HG03558 (cell line): ENCODE results near the gene PTPRT.

Source experiments
- ATAC-seq: cut with Tn5 transposase; IDR thresholded peaks from one replicate; pipeline ENCODE4 v1.9.1; 2021; ENCODE audit warnings: moderate number of reproducible peaks; ENCODE audit not compliant: unreplicated experiment; ENCODE audit errors: extremely low read depth

PTPRT gene

GRCh38 chr20:43137160-43137559 lies 52.5 kb downstream of the PTPRT start:
- ATAC-seq = no peak

GRCh38 chr20:43124241-43124640 lies 65.5 kb downstream of the PTPRT start:
- no peak for ATAC-seq

GRCh38 chr20:43123180-43123579 lies 66.5 kb downstream of the PTPRT start:
- ATAC-seq = no peak

GRCh38 chr20:43119720-43120119 lies 70.0 kb downstream of the PTPRT start:
- ATAC-seq = no peak

- ATAC-seq = no peak
These were observed 87.3 kb downstream of the PTPRT start for GRCh38 chr20:43102394-43102793.

GRCh38 chr20:43096931-43097260 lies 92.8 kb downstream of the PTPRT start:
- ATAC-seq = no peak

- no peak for ATAC-seq
These were observed 93.4 kb downstream of the PTPRT start for GRCh38 chr20:43096126-43096930.

- no peak for ATAC-seq
These were observed 94.7 kb downstream of the PTPRT start for GRCh38 chr20:43095034-43095433.

- no peak for ATAC-seq
These were observed 97.2 kb downstream of the PTPRT start for GRCh38 chr20:43092386-43093088.

- ATAC-seq = no peak
These were observed 121.2 kb downstream of the PTPRT start for GRCh38 chr20:43068482-43068881.

GRCh38 chr20:43066125-43066524 lies 123.6 kb downstream of the PTPRT start:
- no peak for ATAC-seq

- ATAC-seq = no peak
These were observed 124.4 kb downstream of the PTPRT start for GRCh38 chr20:43065299-43065698.

GRCh38 chr20:43058077-43058476 lies 131.6 kb downstream of the PTPRT start:
- ATAC-seq = no peak

- no peak for ATAC-seq
These were observed 132.4 kb downstream of the PTPRT start for GRCh38 chr20:43057317-43057716.

- no peak for ATAC-seq
These were observed 134.4 kb downstream of the PTPRT start for GRCh38 chr20:43055181-43055884.

GRCh38 chr20:43052532-43052931 lies 137.2 kb downstream of the PTPRT start:
- ATAC-seq = no peak

- ATAC-seq = no peak
These were observed 142.7 kb downstream of the PTPRT start for GRCh38 chr20:43046966-43047365.

GRCh38 chr20:43043887-43044286 lies 145.8 kb downstream of the PTPRT start:
- no peak for ATAC-seq

- ATAC-seq = no peak
These were observed 149.3 kb downstream of the PTPRT start for GRCh38 chr20:43040427-43040826.

GRCh38 chr20:43037605-43038309 lies 151.9 kb downstream of the PTPRT start:
- ATAC-seq = no peak
